HepG2 (cell line): ENCODE results near the gene EYA2. TPM values are rescaled to one million over a fixed set of nuclear protein-coding genes. Genes with fewer than 3 reads are reported as not detected.
A peak's percentile ranks its signal among the peaks of the same experiment; 100 is the strongest.

Experiments
- ATAC-seq: fragments of 200-7000 bp; cut with Tn5 transposase; 3 replicates; pipeline ENCODE4 v1.9.1; 2020; ENCODE audit warnings: mild to moderate bottlenecking, moderate library complexity
- BruUV-seq: library from RNA; stranded (reverse); fragments of 400-500 nt; replicated peaks from 2 replicates; lab custom pipeline; 2021; lab: Mats Ljungman, UMichigan
- CTCF ChIA-PET: fragments of 300-600 bp; formaldehyde crosslinking; extraction: SDS; loops from one replicate; lab custom pipeline; 2021; ENCODE audit warnings: low total read pairs, inconsistent platforms, low intra/inter-chr PET ratio; lab: Yijun Ruan, JAX
- POLR2A ChIA-PET: fragments of 350-600 bp; sonication (Branson Sonifier 250); formaldehyde crosslinking; loops from one replicate; lab custom pipeline; 2020; ENCODE audit warnings: antibody characterized with exemption, inconsistent platforms; lab: Yijun Ruan, JAX
- DNase-seq: peaks from one replicate; pipeline ENCODE4 v3.0.0-alpha.2; 2015; ENCODE audit warnings: low spot score
- FAIRE-seq: peaks from 3 replicates; lab custom pipeline; 2011; peaks lifted over from hg19 to GRCh38; lab: Jason Lieb, UNC
- H2AFZ ChIP-seq: one replicate; pipeline ENCODE4 v1.6.1; 2011; ENCODE audit warnings: low read length, inconsistent platforms
- H3K27ac ChIP-seq: fragments of 300-600 bp; 3 replicates; pipeline ENCODE4 v1.8.0; 2011; ENCODE audit warnings: mixed run types, mild to moderate bottlenecking, mixed read lengths, low read length, inconsistent platforms; ENCODE audit not compliant: insufficient read depth; ENCODE audit errors: extremely low read length
- H3K27me3 ChIP-seq, 2 experiments: fragments of 200-600 bp in 1 of 2; 2 replicates in 1 of 2; 3 replicates in 1 of 2; pipeline versions ENCODE4 v1.6.0 to v1.8.0; 2011; ENCODE audit warnings: low read length in 2 of 2, mild to moderate bottlenecking in 2 of 2, moderate library complexity in 2 of 2, inconsistent platforms in 1 of 2; ENCODE audit not compliant: insufficient read depth in 2 of 2, control insufficient read depth in 1 of 2
- H3K36me3 ChIP-seq, 2 experiments: fragments of 200-600 bp in 1 of 2; replicated peaks in 1 of 2; 2 replicates in 1 of 2; 3 replicates in 1 of 2; pipeline versions ENCODE4 v1.5.1 to v1.8.0; 2011; ENCODE audit warnings: low read length in 2 of 2, inconsistent platforms in 1 of 2; ENCODE audit not compliant: insufficient read depth in 2 of 2, control insufficient read depth in 1 of 2
- H3K4me1 ChIP-seq: 2 replicates; pipeline ENCODE4 v1.5.1; 2012; ENCODE audit warnings: low read length, inconsistent platforms; ENCODE audit not compliant: insufficient read depth
- H3K4me2 ChIP-seq: 2 replicates; pipeline ENCODE4 v1.6.0; 2011; ENCODE audit warnings: low read depth, low read length, inconsistent platforms
- H3K4me3 ChIP-seq, 3 experiments: fragments of 200-600 bp in 1 of 3; sonication (generic), shearing (Covaris generic) in 1 of 3; replicated peaks in 1 of 3; 2 replicates each; pipeline ENCODE4 v1.5.1; 2011 to 2016; ENCODE audit warnings: low read length in 3 of 3, inconsistent platforms in 2 of 3, low read depth in 2 of 3, mild to moderate bottlenecking in 2 of 3, control low read depth in 1 of 3, mixed read lengths in 1 of 3; ENCODE audit not compliant: insufficient read depth in 1 of 3
- H3K79me2 ChIP-seq: one replicate; pipeline ENCODE4 v1.6.1; 2011; ENCODE audit warnings: low read length, inconsistent platforms; ENCODE audit not compliant: insufficient read depth
- H3K9ac ChIP-seq: 2 replicates; pipeline ENCODE4 v1.6.0; 2011; ENCODE audit warnings: mild to moderate bottlenecking, low read depth, low read length, inconsistent platforms; ENCODE audit not compliant: insufficient read depth
- H3K9me3 ChIP-seq: 2 replicates; pipeline ENCODE4 v1.5.1; 2012; ENCODE audit warnings: mild to moderate bottlenecking, low read length
- H4K20me1 ChIP-seq: 2 replicates; pipeline ENCODE4 v1.6.0; 2011; ENCODE audit warnings: inconsistent platforms, mild to moderate bottlenecking, low read length, moderate library complexity; ENCODE audit not compliant: insufficient read depth
- AHR ChIP-seq: IDR thresholded peaks from 2 replicates; pipeline ENCODE4 v1.6.1; 2018; ENCODE audit warnings: missing genetic modification reagents, missing compliant biosample characterization
- BCLAF1 ChIP-seq: fragments of 450-650 bp; IDR thresholded peaks from 2 replicates; pipeline ENCODE4 v1.6.1; 2017; ENCODE audit warnings: mild to moderate bottlenecking
- CCAR2 ChIP-seq: fragments of 200-400 bp; formaldehyde crosslinking; optimal IDR thresholded peaks from 2 replicates; pipeline ENCODE3; 2018; ENCODE audit warnings: low read depth, mild to moderate bottlenecking, low read length, moderate library complexity
- DZIP1 ChIP-seq: sonication (generic); formaldehyde crosslinking; IDR thresholded peaks from 2 replicates; pipeline ENCODE4 v1.5.0; 2020; ENCODE audit warnings: mild to moderate bottlenecking, missing genetic modification reagents
- ELF3 ChIP-seq: IDR thresholded peaks from 2 replicates; pipeline ENCODE4 v1.6.1; 2016; ENCODE audit warnings: missing genetic modification reagents, missing compliant biosample characterization
- NCOA5 ChIP-seq: sonication (generic); formaldehyde crosslinking; IDR thresholded peaks from 2 replicates; pipeline ENCODE4 v1.4.0; 2020; ENCODE audit warnings: missing genetic modification reagents
- NFIB ChIP-seq: sonication (generic); formaldehyde crosslinking; IDR thresholded peaks from 2 replicates; pipeline ENCODE4 v1.9.0; 2021; ENCODE audit warnings: missing genetic modification reagents, mild to moderate bottlenecking, borderline replicate concordance
- SETDB1 ChIP-seq: sonication (generic); formaldehyde crosslinking; IDR thresholded peaks from 2 replicates; pipeline ENCODE4 v1.5.1; 2020; ENCODE audit warnings: missing genetic modification reagents, mild to moderate bottlenecking, borderline replicate concordance
- SP140L ChIP-seq: sonication (generic); formaldehyde crosslinking; IDR thresholded peaks from 2 replicates; pipeline ENCODE4 v1.4.0; 2020; ENCODE audit warnings: missing genetic modification reagents, borderline replicate concordance
- ZNF337 ChIP-seq: sonication (generic); formaldehyde crosslinking; IDR thresholded peaks from 2 replicates; pipeline ENCODE4 v1.5.1; 2020; ENCODE audit warnings: missing genetic modification reagents, low read depth, mild to moderate bottlenecking, borderline replicate concordance
- ZNF557 ChIP-seq: sonication (generic); formaldehyde crosslinking; IDR thresholded peaks from 2 replicates; pipeline ENCODE4 v1.4.0; 2020; ENCODE audit warnings: missing genetic modification reagents
- WGBS: methylation state at CpG from one replicate; pipeline ENCODE4 v1.1.6; 2017; ENCODE audit warnings: low lambda C conversion rate; 5-methylcytosine and 5-hydroxymethylcytosine counted together
- in situ Hi-C: cut with HindIII; loops from 2 replicates; pipeline ENCODE4 v1.10.0; 2017; ENCODE audit warnings: low pct_unique_long_range_greater_than_20kb; ENCODE audit not compliant: extremely low pct_ligation_motif_present
- intact Hi-C: fragments of 100-400 bp; cut with micrococcal nuclease; formaldehyde crosslinking; loops from one replicate; pipeline ENCODE4 v1.10.0; 2022; ENCODE audit not compliant: unreplicated experiment
- polyA plus RNA-seq, 8 experiments: library from polyadenylated mRNA; depleted of rRNA in 3 of 8; stranded (reverse) in 7 of 8; unstranded in 1 of 8; fragments of >200 nt; fragmentation: Illumina TruSeq in 4 of 8; extraction: Trizol in 4 of 8; gene quantifications; 2 replicates each; pipeline versions ENCODE4 v1.2.1 to v1.2.3, GENCODE V29; 2011 to 2016; ENCODE audit warnings: low read depth in 4 of 8, missing spikeins in 1 of 8, mixed read lengths in 1 of 8; ENCODE audit not compliant: insufficient read depth in 1 of 8
- total RNA-seq, 5 experiments: library from RNA; depleted of rRNA; stranded (reverse); fragments of >200 nt; fragmentation: Illumina TruSeq; extraction: Trizol; gene quantifications; 2 replicates each; pipeline ENCODE4 v1.2.3, GENCODE V29; 2016; ENCODE audit warnings: low read depth in 1 of 5

EYA2 gene
- total and polyA plus RNA-seq, 2 of the 13 experiments (the other 11 are each of a cell fraction or from before 2014, with no cell fraction given) = not detected

- TF ChIP-seq SP140L (CRISPR knock-in tag) (no peak), NFIB (CRISPR knock-in tag) (0 out of 2 replicates have a peak, but pooled peaks have one; percentile 44), ZNF337 (no peak)
These were observed 293.0 kb downstream of the EYA2 start (continued) for GRCh38 chr20:47187450-47188195.

- H3K9me3 ChIP-seq = no peaks in the 10 kb centered on the region
- 43% methylated on average over 5 of the region's 5 CpGs for WGBS
- intact Hi-C loops (no loop called here), in situ Hi-C loops (no loop called here)
- H3K79me2 ChIP-seq = no peaks in the 10 kb centered on the region
- H2AFZ ChIP-seq = no peak overlapping the region
- H4K20me1 ChIP-seq = no peaks in the 10 kb centered on the region
- H3K4me2 ChIP-seq = peak overlapping the region; percentile 38; the same call in 1 of the 2 replicates
- peaks cover 8% of the 10 kb centered on the region for H3K4me1 ChIP-seq
- DNase-seq = no peak
- no peak overlapping the region for H3K4me3 ChIP-seq
- no TSS peak for BruUV-seq
- ATAC-seq = no peak
- no peak overlapping the region for H3K27ac ChIP-seq
- FAIRE-seq = no peak
- TF ChIP-seq CCAR2 = no peak
- no peak for TF ChIP-seq NCOA5
- no peak for TF ChIP-seq ZNF557 (CRISPR knock-in tag)
- no peak for TF ChIP-seq AHR (CRISPR knock-in tag)
- TF ChIP-seq BCLAF1 = no peak
- no peak for TF ChIP-seq DZIP1 (CRISPR knock-in tag)
- TF ChIP-seq ELF3 (CRISPR knock-in tag) = no peak
- no peak for TF ChIP-seq SETDB1
- no peaks in the 10 kb centered on the region for H3K36me3 ChIP-seq
- POLR2A ChIA-PET = no interaction called here
- CTCF ChIA-PET = no interaction called here
- H3K27me3 ChIP-seq = peaks cover 0 to 34% of the 10 kb centered on the region in 2 experiments; a peak in 2 of 5 replicates
- no peak overlapping the region for H3K9ac ChIP-seq
These were observed 293.9 kb downstream of the EYA2 start for GRCh38 chr20:47188540-47188939.
